ENCODE results near the gene CDCA7L. TPM values are rescaled to one million over a fixed set of nuclear protein-coding genes. Genes with fewer than 3 reads are reported as not detected.

Gene CDCA7L
- polyA plus RNA-seq, 1 of the 3 experiments (the other 2 are of a cell fraction): 18.4 TPM

GRCh38 chr7:21948887-21949540 lies 3.3 kb upstream of the CDCA7L start:
- no peak for DNase-seq
- no peak overlapping the region for H3K9ac ChIP-seq
- WGBS (ENCODE audit: low lambda C conversion rate): 35% methylated on average over 8 of the region's 8 CpGs
- peaks cover 5% of the 10 kb centered on the region for H3K27me3 ChIP-seq (ENCODE audit: insufficient read depth)
- H3K27ac ChIP-seq (ENCODE audit: low read depth in 2 of 2, low read length in 1 of 2): no peak overlapping the region
- H3K4me3 ChIP-seq (ENCODE audit: low read depth in 2 of 2, low read length in 1 of 2): no peak overlapping the region
- peaks cover 0 to 6% of the 10 kb centered on the region in 2 experiments; a peak in 1 of 4 replicates for H3K4me1 ChIP-seq (ENCODE audit: control insufficient read depth in 1 of 2, insufficient read depth in 2 of 2, low read depth in 1 of 2, low read length in 1 of 2)
- no peak overlapping the region for H2AFZ ChIP-seq (ENCODE audit: low read depth)
- TF ChIP-seq TEAD4 (IDR thresholded peaks at IDR 0.05; ENCODE audit: borderline replicate concordance, insufficient read depth) (no peak), MXI1 (IDR thresholded peaks at IDR 0.05; ENCODE audit: low read depth, low read length) (no peak), CTCF (IDR thresholded peaks at IDR 0.05) (no peak), TAF1 (IDR thresholded peaks at IDR 0.05; ENCODE audit: borderline replicate concordance, low read depth, low read length) (no peak), FOXM1 (IDR thresholded peaks at IDR 0.05; ENCODE audit: low read depth) (no peak), NRF1 (IDR thresholded peaks at IDR 0.05; ENCODE audit: low read depth, low read length) (no peak), MAX (IDR thresholded peaks at IDR 0.05; ENCODE audit: low read depth) (no peak), TCF12 (IDR thresholded peaks at IDR 0.05) (no peak), JUND (IDR thresholded peaks at IDR 0.05) (no peak), FOSL2 (IDR thresholded peaks at IDR 0.05; ENCODE audit: borderline replicate concordance, low read depth) (no peak), RCOR1 (IDR thresholded peaks at IDR 0.05; ENCODE audit: low read length) (no peak), RAD21 (IDR thresholded peaks at IDR 0.05; ENCODE audit: low read length) (no peak), MEF2A (IDR thresholded peaks at IDR 0.05; ENCODE audit: borderline replicate concordance, low read depth) (no peak), PBX3 (IDR thresholded peaks at IDR 0.05) (no peak), EP300 (IDR thresholded peaks at IDR 0.05; ENCODE audit: borderline replicate concordance in 1 of 2, low read depth in 1 of 2, low read length in 1 of 2) (no peak), GABPA (IDR thresholded peaks at IDR 0.05; ENCODE audit: low read depth) (no peak)
- no peaks in the 10 kb centered on the region for H3K9me2 ChIP-seq
- no peaks in the 10 kb centered on the region for H3K79me2 ChIP-seq (ENCODE audit: insufficient read depth)
- ChIA-PET CTCF (interaction anchor here (0.6 to 1.0 kb wide), 2 partner anchors 52 to 114 kb away, joined by 3 read pairs; no protein-coding TSS in a partner anchor), POLR2A (no interaction called here)
- H3K36me3 ChIP-seq (replicated peaks in 1 of 2; ENCODE audit: control insufficient read depth in 1 of 2, insufficient read depth in 2 of 2, low read length in 1 of 2): no peaks in the 10 kb centered on the region
- no peaks in the 10 kb centered on the region for H4K20me1 ChIP-seq (ENCODE audit: insufficient read depth)
- no peaks in the 10 kb centered on the region for H3F3A ChIP-seq (replicated peaks; ENCODE audit: insufficient read depth)
- H3K4me2 ChIP-seq: no peak overlapping the region
- H3K9me3 ChIP-seq: no peaks in the 10 kb centered on the region

- H3K4me3 ChIP-seq (ENCODE audit: low read depth in 2 of 2, low read length in 1 of 2): no peak overlapping the region
- TF ChIP-seq CTCF (IDR thresholded peaks at IDR 0.05) (no peak), NRF1 (IDR thresholded peaks at IDR 0.05; ENCODE audit: low read depth, low read length) (no peak), NFIC (IDR thresholded peaks at IDR 0.05; ENCODE audit: borderline replicate concordance) (no peak), CHD2 (IDR thresholded peaks at IDR 0.05; ENCODE audit: low read length, partially characterized antibody) (no peak), POLR2AphosphoS5 (IDR thresholded peaks at IDR 0.05; ENCODE audit: low read depth, low read length) (no peak), RXRA (IDR thresholded peaks at IDR 0.05; ENCODE audit: borderline replicate concordance, low read depth) (no peak), EP300 (IDR thresholded peaks at IDR 0.05; ENCODE audit: borderline replicate concordance in 1 of 2, low read depth in 1 of 2, low read length in 1 of 2) (no peak)
These were observed 2.7 kb upstream of the CDCA7L start for GRCh38 chr7:21948364-21948763.

More at GRCh38 chr7:21948364-21948763, 2.7 kb upstream of the CDCA7L start:
- Histone ChIP-seq H3K36me3 (replicated peaks in 1 of 2; ENCODE audit: control insufficient read depth in 1 of 2, insufficient read depth in 2 of 2, low read length in 1 of 2) (no peaks in the 10 kb centered on the region), H3K27ac (ENCODE audit: low read depth in 2 of 2, low read length in 1 of 2) (no peak overlapping the region), H4K20me1 (ENCODE audit: insufficient read depth) (no peaks in the 10 kb centered on the region), H3K27me3 (ENCODE audit: insufficient read depth) (peaks cover 5% of the 10 kb centered on the region), H3F3A (replicated peaks; ENCODE audit: insufficient read depth) (no peaks in the 10 kb centered on the region), H3K9ac (no peak overlapping the region), H3K9me3 (no peaks in the 10 kb centered on the region), H3K79me2 (ENCODE audit: insufficient read depth) (no peaks in the 10 kb centered on the region), H3K9me2 (no peaks in the 10 kb centered on the region), H2AFZ (ENCODE audit: low read depth) (no peak overlapping the region), H3K4me2 (no peak overlapping the region), H3K4me1 (ENCODE audit: control insufficient read depth in 1 of 2, insufficient read depth in 2 of 2, low read depth in 1 of 2, low read length in 1 of 2) (peaks cover 0 to 6% of the 10 kb centered on the region in 2 experiments; a peak in 1 of 4 replicates)
- POLR2A ChIA-PET: no interaction called here
- CTCF ChIA-PET: interaction anchor here (0.6 kb wide), 1 partner anchor 113 kb away, joined by 3 read pairs; no protein-coding TSS in a partner anchor
- DNase-seq: no peak
- 31% methylated on average over 2 of the region's 2 CpGs for WGBS (ENCODE audit: low lambda C conversion rate)
